Smooth muscle cell (in vitro differentiated cells): ENCODE measurements around the gene SERPINA9. TPM values are rescaled to one million over a fixed set of nuclear protein-coding genes. Genes with fewer than 3 reads are reported as not detected.

Source experiments
- DNase-seq: peaks from one replicate; lab custom pipeline; 2025; ENCODE audit not compliant: unreplicated experiment; lab: John Stamatoyannopoulos, UW
- H2AFZ ChIP-seq: fragments of 200-600 bp; sonication (generic); 2 replicates; pipeline ENCODE4 v1.6.0; 2016; ENCODE audit warnings: antibody characterized with exemption, low read depth, mild to moderate bottlenecking
- H3F3A ChIP-seq: fragments of 200-600 bp; sonication (generic); 2 replicates; pipeline ENCODE4 v1.6.0; 2017; ENCODE audit warnings: antibody characterized with exemption, low read depth
- H3K27ac ChIP-seq: fragments of 200-600 bp; sonication (generic); 2 replicates; pipeline ENCODE4 v1.5.1; 2016; ENCODE audit warnings: low read depth, mild to moderate bottlenecking
- H3K27me3 ChIP-seq: fragments of 200-600 bp; sonication (generic); 2 replicates; pipeline ENCODE4 v1.6.1; 2016; ENCODE audit warnings: low read depth, mild to moderate bottlenecking
- H3K36me3 ChIP-seq: fragments of 200-600 bp; sonication (generic); 2 replicates; pipeline ENCODE4 v1.5.1; 2016; ENCODE audit warnings: low read depth
- H3K4me1 ChIP-seq: fragments of 200-600 bp; sonication (generic); 2 replicates; pipeline ENCODE4 v1.5.1; 2016; ENCODE audit warnings: low read depth
- H3K4me2 ChIP-seq: fragments of 200-600 bp; sonication (generic); 2 replicates; pipeline ENCODE4 v1.6.0; 2016; ENCODE audit warnings: mild to moderate bottlenecking
- H3K4me3 ChIP-seq: fragments of 200-600 bp; sonication (generic); 2 replicates; pipeline ENCODE4 v1.5.1; 2016; ENCODE audit warnings: mild to moderate bottlenecking
- H3K79me2 ChIP-seq: fragments of 200-600 bp; sonication (generic); 2 replicates; pipeline ENCODE4 v1.6.0; 2016; ENCODE audit warnings: low read depth, mild to moderate bottlenecking
- H3K9ac ChIP-seq: fragments of 200-600 bp; sonication (generic); 2 replicates; pipeline ENCODE4 v1.6.0; 2016; ENCODE audit warnings: low read depth
- H3K9me3 ChIP-seq: fragments of 200-600 bp; sonication (generic); replicated peaks from 2 replicates; pipeline ENCODE4 v1.5.1; 2016; ENCODE audit warnings: low read depth
- H4K20me1 ChIP-seq: fragments of 200-600 bp; sonication (generic); 2 replicates; pipeline ENCODE4 v1.6.0; 2016; ENCODE audit warnings: low read depth
- CTCF ChIP-seq: fragments of 200-600 bp; sonication (generic); IDR thresholded peaks from 2 replicates; pipeline ENCODE4 v1.5.1; 2017; ENCODE audit warnings: borderline replicate concordance, mild to moderate bottlenecking, antibody characterized with exemption; ENCODE audit not compliant: insufficient read depth, poor library complexity, severe bottlenecking
- WGBS: methylation state at CpG from one replicate; pipeline ENCODE4 v1.1.7; 2016; ENCODE audit warnings: low lambda C conversion rate; 5-methylcytosine and 5-hydroxymethylcytosine counted together
- polyA plus RNA-seq: library from polyadenylated mRNA; unstranded; fragments of >200 nt; fragmentation: Nextera tagmentation; extraction: Ambion mirVana; gene quantifications from 2 replicates; pipeline ENCODE4 v1.2.1, GENCODE V29; 2016
- total RNA-seq: library from RNA; depleted of rRNA; stranded (reverse); fragments of >200 nt; gene quantifications from 2 replicates; pipeline ENCODE4 v1.2.3, GENCODE V29; 2014

Gene SERPINA9
- total and polyA plus RNA-seq, 2 experiments from 2014 or later: not detected

- H2AFZ ChIP-seq: no peak overlapping the region
- 94% methylated on average over 4 of the region's 4 CpGs for WGBS
- H3K9me3 ChIP-seq: no peaks in the 10 kb centered on the region
- no peak for TF ChIP-seq CTCF
- H3F3A ChIP-seq: no peaks in the 10 kb centered on the region
- DNase-seq: no peak
- no peak overlapping the region for H3K9ac ChIP-seq
- H3K4me2 ChIP-seq: no peak overlapping the region
- H3K4me1 ChIP-seq: peaks cover 4% of the 10 kb centered on the region
- no peaks in the 10 kb centered on the region for H3K79me2 ChIP-seq
- H4K20me1 ChIP-seq: no peaks in the 10 kb centered on the region
- no peak overlapping the region for H3K27ac ChIP-seq
- no peaks in the 10 kb centered on the region for H3K36me3 ChIP-seq
- no peak overlapping the region for H3K4me3 ChIP-seq
- peaks cover under 1% of the 10 kb centered on the region for H3K27me3 ChIP-seq
These were observed 29.9 kb downstream of the SERPINA9 start for GRCh38 chr14:94446126-94446525.

GRCh38 chr14:94445003-94445402, 31.0 kb downstream of the SERPINA9 start:
- no peak for DNase-seq
- Histone ChIP-seq H3K27ac (no peak overlapping the region), H3F3A (no peaks in the 10 kb centered on the region), H3K79me2 (no peaks in the 10 kb centered on the region), H3K4me1 (no peaks in the 10 kb centered on the region), H3K27me3 (no peaks in the 10 kb centered on the region), H3K4me3 (no peak overlapping the region), H3K4me2 (no peak overlapping the region), H3K36me3 (no peaks in the 10 kb centered on the region), H3K9ac (no peak overlapping the region), H4K20me1 (no peaks in the 10 kb centered on the region), H2AFZ (no peak overlapping the region), H3K9me3 (no peaks in the 10 kb centered on the region)
- WGBS: 67% methylated on average over 1 of the region's 1 CpG
- TF ChIP-seq CTCF: no peak

GRCh38 chr14:94441531-94442205, 34.3 kb downstream of the SERPINA9 start:
- H3K4me1 ChIP-seq: no peaks in the 10 kb centered on the region
- DNase-seq: no peak
- H3K9me3 ChIP-seq: no peaks in the 10 kb centered on the region
- 78% methylated on average over 12 of the region's 12 CpGs for WGBS
- H3K9ac ChIP-seq: no peak overlapping the region
- H3K36me3 ChIP-seq: no peaks in the 10 kb centered on the region
- no peaks in the 10 kb centered on the region for H3F3A ChIP-seq
- no peak overlapping the region for H3K4me2 ChIP-seq
- no peak overlapping the region for H3K27ac ChIP-seq
- no peaks in the 10 kb centered on the region for H4K20me1 ChIP-seq
- H2AFZ ChIP-seq: no peak overlapping the region
- TF ChIP-seq CTCF: no peak
- no peak overlapping the region for H3K4me3 ChIP-seq
- H3K79me2 ChIP-seq: no peaks in the 10 kb centered on the region
- H3K27me3 ChIP-seq: no peaks in the 10 kb centered on the region

GRCh38 chr14:94441130-94441529, 34.9 kb downstream of the SERPINA9 start:
- WGBS: 82% methylated on average over 4 of the region's 4 CpGs
- Histone ChIP-seq H3F3A (no peaks in the 10 kb centered on the region), H3K4me2 (no peak overlapping the region), H3K4me1 (no peaks in the 10 kb centered on the region), H3K27ac (no peak overlapping the region), H3K27me3 (no peaks in the 10 kb centered on the region), H3K4me3 (no peak overlapping the region), H2AFZ (no peak overlapping the region), H4K20me1 (no peaks in the 10 kb centered on the region), H3K79me2 (no peaks in the 10 kb centered on the region), H3K9ac (no peak overlapping the region), H3K36me3 (no peaks in the 10 kb centered on the region), H3K9me3 (no peaks in the 10 kb centered on the region)
- DNase-seq: no peak
- TF ChIP-seq CTCF: no peak
